ENCODE measurements around the gene GEMIN4.

GRCh38 chr17:759964-760363, 7.9 kb upstream of the GEMIN4 start:
- TF ChIP-seq CTCF (conservative IDR thresholded peaks at IDR 0.05; ENCODE audit: low read depth, low read length) (no peak), CEBPB (IDR thresholded peaks at IDR 0.05; ENCODE audit: low read depth, low read length) (no peak), POLR2A (IDR thresholded peaks at IDR 0.05; ENCODE audit: low read depth, low read length) (no peak), MAZ (IDR thresholded peaks at IDR 0.05; ENCODE audit: borderline replicate concordance, low read depth, low read length) (no peak)

All from IMR-90 (cell line).